ENCODE measurements around the gene NRG3. TPM values are rescaled to one million over a fixed set of nuclear protein-coding genes. Genes with fewer than 3 reads are reported as not detected.

The NRG3 gene
- total RNA-seq, 1 experiment from 2014 or later: 0.08 TPM

GRCh38 chr10:82294874-82295378 lies 419.9 kb downstream of the NRG3 start:
- no TSS peak for BruUV-seq (replicated peaks)
- H3K4me3 ChIP-seq (ENCODE audit: low read depth in 2 of 2, low read length in 2 of 2): no peak overlapping the region
- in situ Hi-C loops (cut with HindIII; ENCODE audit: low pct_unique_long_range_greater_than_20kb, low sequenced_read_pairs): no loop called here
- intact Hi-C loops (cut with micrococcal nuclease; ENCODE audit: unreplicated experiment): no loop called here
- no peaks in the 10 kb centered on the region for H3K4me1 ChIP-seq (ENCODE audit: control insufficient read depth, insufficient read depth, low read length)
- CTCF ChIA-PET: no interaction called here
- H3K9me3 ChIP-seq (ENCODE audit: control insufficient read depth, insufficient read depth, low read depth, low read length): no peaks in the 10 kb centered on the region
- no peak overlapping the region for H3K27ac ChIP-seq (ENCODE audit: low read length)
- no peak for DNase-seq (ENCODE audit: low read depth, low spot score)
- no peaks in the 10 kb centered on the region for H3K36me3 ChIP-seq (ENCODE audit: control insufficient read depth, insufficient read depth, low read length)
- TF ChIP-seq TCF7L2 (IDR thresholded peaks at IDR 0.05; ENCODE audit: low read depth, low read length) (no peak), REST (IDR thresholded peaks at IDR 0.05; ENCODE audit: insufficient read depth in 1 of 2, low read depth in 2 of 2, low read length in 1 of 2) (no peak), CTCF (IDR thresholded peaks at IDR 0.05) (no peak), SIN3A (IDR thresholded peaks at IDR 0.05; ENCODE audit: borderline replicate concordance, insufficient read depth, low read depth, low read length) (no peak), POLR2AphosphoS5 (IDR thresholded peaks at IDR 0.05; ENCODE audit: low read depth, low read length) (no peak)
- POLR2A ChIA-PET: no interaction called here
- ATAC-seq: no peak
- H3K27me3 ChIP-seq (ENCODE audit: control insufficient read depth, insufficient read depth, low read length): no peaks in the 10 kb centered on the region

- POLR2A ChIA-PET: no interaction called here
- TF ChIP-seq REST (IDR thresholded peaks at IDR 0.05; ENCODE audit: insufficient read depth in 1 of 2, low read depth in 2 of 2, low read length in 1 of 2) (no peak), SIN3A (IDR thresholded peaks at IDR 0.05; ENCODE audit: borderline replicate concordance, insufficient read depth, low read depth, low read length) (no peak), POLR2AphosphoS5 (IDR thresholded peaks at IDR 0.05; ENCODE audit: low read depth, low read length) (no peak), TCF7L2 (IDR thresholded peaks at IDR 0.05; ENCODE audit: low read depth, low read length) (no peak), CTCF (IDR thresholded peaks at IDR 0.05) (no peak)
- H3K4me3 ChIP-seq (ENCODE audit: low read depth in 2 of 2, low read length in 2 of 2): no peak overlapping the region
- ATAC-seq: no peak
- no peak overlapping the region for H3K27ac ChIP-seq (ENCODE audit: low read length)
- intact Hi-C loops (cut with micrococcal nuclease; ENCODE audit: unreplicated experiment): no loop called here
- H3K36me3 ChIP-seq (ENCODE audit: control insufficient read depth, insufficient read depth, low read length): no peaks in the 10 kb centered on the region
- no TSS peak for BruUV-seq (replicated peaks)
- no peaks in the 10 kb centered on the region for H3K4me1 ChIP-seq (ENCODE audit: control insufficient read depth, insufficient read depth, low read length)
- DNase-seq (ENCODE audit: low read depth, low spot score): no peak
- peaks cover 3% of the 10 kb centered on the region; the same call in 1 of the 2 replicates for H3K9me3 ChIP-seq (ENCODE audit: control insufficient read depth, insufficient read depth, low read depth, low read length)
- H3K27me3 ChIP-seq (ENCODE audit: control insufficient read depth, insufficient read depth, low read length): no peaks in the 10 kb centered on the region
- CTCF ChIA-PET: no interaction called here
- in situ Hi-C loops (cut with HindIII; ENCODE audit: low pct_unique_long_range_greater_than_20kb, low sequenced_read_pairs): no loop called here
Measured at GRCh38 chr10:82308641-82309040, 433.6 kb downstream of the NRG3 start.

All from Panc1 (cell line).